ENCODE results near the gene ACKR2. TPM values are rescaled to one million over a fixed set of nuclear protein-coding genes. Genes with fewer than 3 reads are reported as not detected.

ACKR2 gene
- total and polyA plus RNA-seq, 2 of the 13 experiments (the other 11 are each of a cell fraction or from before 2014, with no cell fraction given) = 1.1 to 1.9 TPM

DNA sequence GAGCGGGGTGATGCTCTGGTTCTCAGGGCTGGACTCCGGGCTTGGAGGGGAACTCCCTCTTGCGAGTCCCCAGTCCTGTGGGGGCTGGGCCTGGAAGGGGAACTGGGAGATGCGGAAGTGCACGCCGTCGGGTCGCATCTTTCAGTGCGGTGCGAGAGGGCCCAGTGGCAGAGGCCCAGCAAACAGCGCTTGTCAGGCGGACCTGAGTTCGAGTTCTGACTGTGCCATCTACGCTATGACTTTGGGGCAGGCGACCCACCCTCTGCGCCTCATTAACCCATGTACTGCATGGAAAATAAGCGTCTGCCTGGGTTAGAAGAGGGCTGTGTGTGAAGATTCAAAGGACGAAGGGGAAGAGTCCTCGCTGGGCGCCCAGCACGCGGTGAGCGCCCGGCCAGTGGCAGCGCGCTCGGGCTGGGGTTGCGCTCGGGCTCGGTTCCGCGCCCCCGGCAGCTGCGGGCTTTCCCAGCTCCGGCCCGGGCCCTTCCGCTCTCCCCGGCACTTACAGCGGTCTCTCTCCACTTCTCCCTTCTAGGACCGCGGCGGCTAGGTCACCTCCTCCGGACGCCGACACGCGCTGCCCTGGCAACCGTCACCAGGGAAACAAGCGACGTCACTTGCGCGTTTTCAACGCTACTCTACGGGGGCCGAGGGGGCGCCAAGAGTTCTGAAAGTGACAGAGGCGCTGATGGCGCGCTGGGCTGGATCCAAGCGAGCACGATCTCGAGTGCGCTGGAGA is 36.4 kb upstream of the ACKR2 start, which contains the start of gene CCDC13 (continued):
- TF ChIP-seq ZNF468 (CRISPR knock-in tag; IDR thresholded peaks at IDR 0.05) (no peak), IKZF4 (CRISPR knock-in tag; IDR thresholded peaks at IDR 0.05; ENCODE audit: borderline replicate concordance, low read depth, not compliant biosample characterization) (no peak), HOXA3 (CRISPR knock-in tag; IDR thresholded peaks at IDR 0.05) (peak; percentile 23; the same call in 1 of the 2 replicates), CREM (IDR thresholded peaks at IDR 0.05) (peak; percentile 31; the same call in 1 of the 2 replicates), CREM (CRISPR knock-in tag; IDR thresholded peaks at IDR 0.05) (no peak), MAF1 (CRISPR knock-in tag; IDR thresholded peaks at IDR 0.05; ENCODE audit: borderline replicate concordance) (no peak), SAP130 (CRISPR knock-in tag; IDR thresholded peaks at IDR 0.05; ENCODE audit: low read depth) (peak; percentile 62; the same call in 1 of the 2 replicates)
- TF ChIP-seq, protein P1, sequence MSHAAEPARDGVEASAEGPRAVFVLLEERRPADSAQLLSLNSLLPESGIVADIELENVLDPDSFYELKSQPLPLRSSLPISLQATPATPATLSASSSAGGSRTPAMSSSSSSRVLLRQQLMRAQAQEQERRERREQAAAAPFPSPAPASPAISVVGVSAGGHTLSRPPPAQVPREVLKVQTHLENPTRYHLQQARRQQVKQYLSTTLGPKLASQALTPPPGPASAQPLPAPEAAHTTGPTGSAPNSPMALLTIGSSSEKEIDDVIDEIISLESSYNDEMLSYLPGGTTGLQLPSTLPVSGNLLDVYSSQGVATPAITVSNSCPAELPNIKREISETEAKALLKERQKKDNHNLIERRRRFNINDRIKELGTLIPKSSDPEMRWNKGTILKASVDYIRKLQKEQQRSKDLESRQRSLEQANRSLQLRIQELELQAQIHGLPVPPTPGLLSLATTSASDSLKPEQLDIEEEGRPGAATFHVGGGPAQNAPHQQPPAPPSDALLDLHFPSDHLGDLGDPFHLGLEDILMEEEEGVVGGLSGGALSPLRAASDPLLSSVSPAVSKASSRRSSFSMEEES (CRISPR knock-in tag; IDR thresholded peaks at IDR 0.05) = no peak
- TF ChIP-seq, protein P2, sequence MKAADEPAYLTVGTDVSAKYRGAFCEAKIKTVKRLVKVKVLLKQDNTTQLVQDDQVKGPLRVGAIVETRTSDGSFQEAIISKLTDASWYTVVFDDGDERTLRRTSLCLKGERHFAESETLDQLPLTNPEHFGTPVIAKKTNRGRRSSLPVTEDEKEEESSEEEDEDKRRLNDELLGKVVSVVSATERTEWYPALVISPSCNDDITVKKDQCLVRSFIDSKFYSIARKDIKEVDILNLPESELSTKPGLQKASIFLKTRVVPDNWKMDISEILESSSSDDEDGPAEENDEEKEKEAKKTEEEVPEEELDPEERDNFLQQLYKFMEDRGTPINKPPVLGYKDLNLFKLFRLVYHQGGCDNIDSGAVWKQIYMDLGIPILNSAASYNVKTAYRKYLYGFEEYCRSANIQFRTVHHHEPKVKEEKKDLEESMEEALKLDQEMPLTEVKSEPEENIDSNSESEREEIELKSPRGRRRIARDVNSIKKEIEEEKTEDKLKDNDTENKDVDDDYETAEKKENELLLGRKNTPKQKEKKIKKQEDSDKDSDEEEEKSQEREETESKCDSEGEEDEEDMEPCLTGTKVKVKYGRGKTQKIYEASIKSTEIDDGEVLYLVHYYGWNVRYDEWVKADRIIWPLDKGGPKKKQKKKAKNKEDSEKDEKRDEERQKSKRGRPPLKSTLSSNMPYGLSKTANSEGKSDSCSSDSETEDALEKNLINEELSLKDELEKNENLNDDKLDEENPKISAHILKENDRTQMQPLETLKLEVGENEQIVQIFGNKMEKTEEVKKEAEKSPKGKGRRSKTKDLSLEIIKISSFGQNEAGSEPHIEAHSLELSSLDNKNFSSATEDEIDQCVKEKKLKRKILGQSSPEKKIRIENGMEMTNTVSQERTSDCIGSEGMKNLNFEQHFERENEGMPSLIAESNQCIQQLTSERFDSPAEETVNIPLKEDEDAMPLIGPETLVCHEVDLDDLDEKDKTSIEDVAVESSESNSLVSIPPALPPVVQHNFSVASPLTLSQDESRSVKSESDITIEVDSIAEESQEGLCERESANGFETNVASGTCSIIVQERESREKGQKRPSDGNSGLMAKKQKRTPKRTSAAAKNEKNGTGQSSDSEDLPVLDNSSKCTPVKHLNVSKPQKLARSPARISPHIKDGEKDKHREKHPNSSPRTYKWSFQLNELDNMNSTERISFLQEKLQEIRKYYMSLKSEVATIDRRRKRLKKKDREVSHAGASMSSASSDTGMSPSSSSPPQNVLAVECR (CRISPR knock-in tag; IDR thresholded peaks at IDR 0.05; ENCODE audit: borderline replicate concordance) = peak; percentile 36; the same call in 1 of the 2 replicates
- TF ChIP-seq, protein P3, sequence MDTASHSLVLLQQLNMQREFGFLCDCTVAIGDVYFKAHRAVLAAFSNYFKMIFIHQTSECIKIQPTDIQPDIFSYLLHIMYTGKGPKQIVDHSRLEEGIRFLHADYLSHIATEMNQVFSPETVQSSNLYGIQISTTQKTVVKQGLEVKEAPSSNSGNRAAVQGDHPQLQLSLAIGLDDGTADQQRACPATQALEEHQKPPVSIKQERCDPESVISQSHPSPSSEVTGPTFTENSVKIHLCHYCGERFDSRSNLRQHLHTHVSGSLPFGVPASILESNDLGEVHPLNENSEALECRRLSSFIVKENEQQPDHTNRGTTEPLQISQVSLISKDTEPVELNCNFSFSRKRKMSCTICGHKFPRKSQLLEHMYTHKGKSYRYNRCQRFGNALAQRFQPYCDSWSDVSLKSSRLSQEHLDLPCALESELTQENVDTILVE (CRISPR knock-in tag; IDR thresholded peaks at IDR 0.05) = no peak
- TF ChIP-seq, protein P4, sequence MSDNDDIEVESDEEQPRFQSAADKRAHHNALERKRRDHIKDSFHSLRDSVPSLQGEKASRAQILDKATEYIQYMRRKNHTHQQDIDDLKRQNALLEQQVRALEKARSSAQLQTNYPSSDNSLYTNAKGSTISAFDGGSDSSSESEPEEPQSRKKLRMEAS (IDR thresholded peaks at IDR 0.05) = no peak
